Measurements from ENCODE around the gene KRTAP12-1.

The KRTAP12-1 gene

DNA sequence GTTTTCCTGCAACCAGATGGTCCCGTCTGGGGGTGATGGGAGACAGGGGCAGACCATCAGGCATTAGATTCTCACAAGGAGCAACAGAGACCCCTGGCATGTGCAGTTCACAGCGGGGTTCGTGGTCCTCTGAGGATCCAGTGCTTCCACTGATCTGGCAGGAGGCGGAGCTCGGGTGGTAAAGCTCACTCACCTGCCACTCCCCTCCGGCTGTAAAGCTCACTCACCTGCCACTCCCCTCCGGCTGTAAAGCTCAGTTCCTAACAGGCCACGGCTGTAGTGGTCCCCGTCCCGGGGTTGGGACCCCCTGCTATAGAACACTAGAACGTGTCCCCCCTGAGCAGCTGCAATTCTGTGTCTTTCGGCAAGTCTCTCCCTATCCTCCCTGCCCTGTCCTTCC lies 19.6 kb upstream of the KRTAP12-1 start:
- TF ChIP-seq POLR2AphosphoS5 (IDR thresholded peaks at IDR 0.05; ENCODE audit: low read depth, low read length) (no peak), TAF1 (IDR thresholded peaks at IDR 0.05; ENCODE audit: borderline replicate concordance, insufficient read depth, low read length) (no peak), SIN3A (IDR thresholded peaks at IDR 0.05; ENCODE audit: borderline replicate concordance, insufficient read depth, low read length) (no peak), FOXP2 (optimal IDR thresholded peaks at IDR 0.05; ENCODE audit: borderline replicate concordance, extremely low read depth, extremely low read length, insufficient read depth) (no peak)
- TF ChIP-seq, protein P1, sequence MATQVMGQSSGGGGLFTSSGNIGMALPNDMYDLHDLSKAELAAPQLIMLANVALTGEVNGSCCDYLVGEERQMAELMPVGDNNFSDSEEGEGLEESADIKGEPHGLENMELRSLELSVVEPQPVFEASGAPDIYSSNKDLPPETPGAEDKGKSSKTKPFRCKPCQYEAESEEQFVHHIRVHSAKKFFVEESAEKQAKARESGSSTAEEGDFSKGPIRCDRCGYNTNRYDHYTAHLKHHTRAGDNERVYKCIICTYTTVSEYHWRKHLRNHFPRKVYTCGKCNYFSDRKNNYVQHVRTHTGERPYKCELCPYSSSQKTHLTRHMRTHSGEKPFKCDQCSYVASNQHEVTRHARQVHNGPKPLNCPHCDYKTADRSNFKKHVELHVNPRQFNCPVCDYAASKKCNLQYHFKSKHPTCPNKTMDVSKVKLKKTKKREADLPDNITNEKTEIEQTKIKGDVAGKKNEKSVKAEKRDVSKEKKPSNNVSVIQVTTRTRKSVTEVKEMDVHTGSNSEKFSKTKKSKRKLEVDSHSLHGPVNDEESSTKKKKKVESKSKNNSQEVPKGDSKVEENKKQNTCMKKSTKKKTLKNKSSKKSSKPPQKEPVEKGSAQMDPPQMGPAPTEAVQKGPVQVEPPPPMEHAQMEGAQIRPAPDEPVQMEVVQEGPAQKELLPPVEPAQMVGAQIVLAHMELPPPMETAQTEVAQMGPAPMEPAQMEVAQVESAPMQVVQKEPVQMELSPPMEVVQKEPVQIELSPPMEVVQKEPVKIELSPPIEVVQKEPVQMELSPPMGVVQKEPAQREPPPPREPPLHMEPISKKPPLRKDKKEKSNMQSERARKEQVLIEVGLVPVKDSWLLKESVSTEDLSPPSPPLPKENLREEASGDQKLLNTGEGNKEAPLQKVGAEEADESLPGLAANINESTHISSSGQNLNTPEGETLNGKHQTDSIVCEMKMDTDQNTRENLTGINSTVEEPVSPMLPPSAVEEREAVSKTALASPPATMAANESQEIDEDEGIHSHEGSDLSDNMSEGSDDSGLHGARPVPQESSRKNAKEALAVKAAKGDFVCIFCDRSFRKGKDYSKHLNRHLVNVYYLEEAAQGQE (IDR thresholded peaks at IDR 0.05; ENCODE audit: insufficient read depth in 1 of 2, low read depth in 2 of 2, low read length in 2 of 2) = no peak

DNA sequence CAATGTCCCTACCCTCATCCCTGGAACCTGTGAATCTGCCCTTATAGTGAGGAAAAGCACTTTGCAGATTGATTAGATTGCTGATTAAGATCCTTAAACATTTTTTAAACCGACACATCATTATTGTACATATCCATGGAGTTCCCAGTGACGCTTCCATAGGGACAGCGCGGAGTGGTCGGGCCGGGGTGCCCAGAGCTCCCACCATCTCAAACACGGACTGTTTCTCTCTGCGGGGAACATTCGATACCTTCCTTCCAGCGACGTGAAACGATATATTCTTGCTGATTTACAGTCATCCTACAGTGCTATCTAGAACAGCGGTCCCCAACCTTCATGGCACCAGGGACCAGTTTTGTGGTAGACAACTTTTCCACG lies 19.0 kb upstream of the KRTAP12-1 start:
- TF ChIP-seq, protein P1 (IDR thresholded peaks at IDR 0.05; ENCODE audit: insufficient read depth in 1 of 2, low read depth in 2 of 2, low read length in 2 of 2) = no peak
- TF ChIP-seq POLR2AphosphoS5 (IDR thresholded peaks at IDR 0.05; ENCODE audit: low read depth, low read length) (no peak), TAF1 (IDR thresholded peaks at IDR 0.05; ENCODE audit: borderline replicate concordance, insufficient read depth, low read length) (no peak), SIN3A (IDR thresholded peaks at IDR 0.05; ENCODE audit: borderline replicate concordance, insufficient read depth, low read length) (no peak), FOXP2 (optimal IDR thresholded peaks at IDR 0.05; ENCODE audit: borderline replicate concordance, extremely low read depth, extremely low read length, insufficient read depth) (no peak)

DNA sequence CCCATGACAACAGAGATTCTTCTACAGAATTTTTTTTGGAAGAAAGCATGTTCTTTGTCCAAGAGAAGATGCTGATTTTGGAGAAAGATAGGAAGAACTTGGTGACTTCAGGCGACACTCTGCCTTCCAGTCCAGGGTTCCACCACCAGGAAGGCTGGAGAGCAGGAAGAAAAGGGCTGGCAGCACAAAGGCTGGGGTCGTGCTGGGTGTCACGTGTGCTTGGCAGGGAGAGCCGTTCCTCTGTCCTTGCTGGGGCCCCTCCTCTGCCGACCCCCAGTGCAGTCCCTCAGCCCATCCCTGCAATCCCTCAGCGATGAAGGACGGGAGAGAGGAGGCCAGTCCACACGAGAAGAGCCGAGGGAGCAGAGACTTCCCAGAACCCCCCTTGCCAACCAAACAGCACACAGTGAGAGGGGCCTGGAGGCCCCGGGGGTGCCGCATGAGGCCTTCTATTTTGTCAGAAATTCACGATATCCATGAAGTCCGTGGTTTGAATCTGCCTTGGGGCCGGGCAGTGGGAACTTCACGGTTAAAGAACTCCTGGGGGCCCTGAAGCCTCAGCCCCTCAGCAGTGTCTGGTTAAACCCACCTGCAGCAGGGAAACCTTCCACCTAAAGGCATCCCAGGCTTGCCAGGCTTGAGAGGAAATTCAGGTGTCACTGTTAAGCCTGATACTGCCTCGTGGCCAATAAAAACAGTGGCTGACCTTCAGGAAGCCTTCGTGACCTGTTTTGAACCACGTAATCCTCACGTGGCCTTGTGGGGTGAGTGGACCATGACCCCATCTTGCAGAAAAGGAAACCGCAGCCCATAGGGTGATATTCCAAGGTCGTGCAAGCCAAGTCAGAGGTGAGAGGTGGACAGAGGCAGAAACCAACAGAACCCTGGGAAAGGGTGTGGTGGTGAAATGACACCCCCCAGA lies 18.4 kb upstream of the KRTAP12-1 start:
- TF ChIP-seq POLR2AphosphoS5 (IDR thresholded peaks at IDR 0.05; ENCODE audit: low read depth, low read length) (no peak), SIN3A (IDR thresholded peaks at IDR 0.05; ENCODE audit: borderline replicate concordance, insufficient read depth, low read length) (no peak), TAF1 (IDR thresholded peaks at IDR 0.05; ENCODE audit: borderline replicate concordance, insufficient read depth, low read length) (no peak), FOXP2 (optimal IDR thresholded peaks at IDR 0.05; ENCODE audit: borderline replicate concordance, extremely low read depth, extremely low read length, insufficient read depth) (no peak)
- TF ChIP-seq, protein P1 (IDR thresholded peaks at IDR 0.05; ENCODE audit: insufficient read depth in 1 of 2, low read depth in 2 of 2, low read length in 2 of 2) = no peak

DNA sequence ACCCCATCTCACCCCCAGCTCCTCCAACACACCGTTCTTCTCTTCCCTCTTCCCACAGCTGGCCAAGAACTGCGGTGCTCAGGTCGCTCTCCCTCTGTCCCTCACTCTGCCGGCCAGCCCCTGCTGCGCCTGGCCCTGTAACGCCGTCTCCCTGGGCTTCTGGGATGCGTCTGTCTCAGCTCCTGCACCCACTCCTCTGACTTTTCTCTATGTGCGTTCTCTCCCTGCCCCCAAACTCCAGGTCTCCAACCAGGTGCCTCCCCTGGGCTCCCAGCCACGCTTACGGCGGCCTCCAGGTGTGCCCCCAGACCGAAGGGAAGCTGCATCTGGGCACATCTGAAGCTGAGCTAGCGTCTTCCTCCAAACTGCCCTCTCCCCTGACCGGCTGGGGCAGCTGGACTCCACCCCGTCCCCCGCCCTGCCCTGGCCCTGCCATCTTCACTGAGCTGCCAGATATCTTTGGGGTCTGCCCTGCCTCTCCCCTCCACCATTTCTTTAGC lies 17.6 kb upstream of the KRTAP12-1 start:
- TF ChIP-seq POLR2AphosphoS5 (IDR thresholded peaks at IDR 0.05; ENCODE audit: low read depth, low read length) (no peak), SIN3A (IDR thresholded peaks at IDR 0.05; ENCODE audit: borderline replicate concordance, insufficient read depth, low read length) (no peak), FOXP2 (optimal IDR thresholded peaks at IDR 0.05; ENCODE audit: borderline replicate concordance, extremely low read depth, extremely low read length, insufficient read depth) (no peak), TAF1 (IDR thresholded peaks at IDR 0.05; ENCODE audit: borderline replicate concordance, insufficient read depth, low read length) (no peak)
- TF ChIP-seq, protein P1 (IDR thresholded peaks at IDR 0.05; ENCODE audit: insufficient read depth in 1 of 2, low read depth in 2 of 2, low read length in 2 of 2) = no peak

All from PFSK-1 (cell line).